Retinal pigment epithelial cell (primary cell): ENCODE measurements around the gene PRXL2A.

ENCODE experiments used
- DNase-seq: peaks from one replicate; pipeline ENCODE4 v3.0.0-alpha.2; 2010; ENCODE audit warnings: low read depth
- H3K4me3 ChIP-seq: 2 replicates; pipeline ENCODE4 v1.5.1; 2011; ENCODE audit warnings: mild to moderate bottlenecking, low read length, control low read depth, moderate library complexity
- TF ChIP-seq, protein P1 (sequence below): conservative IDR thresholded peaks from 2 replicates; pipeline ENCODE4 v1.5.1; 2011; ENCODE audit warnings: low read depth, low read length, control low read depth, inconsistent platforms

Gene PRXL2A

DNA sequence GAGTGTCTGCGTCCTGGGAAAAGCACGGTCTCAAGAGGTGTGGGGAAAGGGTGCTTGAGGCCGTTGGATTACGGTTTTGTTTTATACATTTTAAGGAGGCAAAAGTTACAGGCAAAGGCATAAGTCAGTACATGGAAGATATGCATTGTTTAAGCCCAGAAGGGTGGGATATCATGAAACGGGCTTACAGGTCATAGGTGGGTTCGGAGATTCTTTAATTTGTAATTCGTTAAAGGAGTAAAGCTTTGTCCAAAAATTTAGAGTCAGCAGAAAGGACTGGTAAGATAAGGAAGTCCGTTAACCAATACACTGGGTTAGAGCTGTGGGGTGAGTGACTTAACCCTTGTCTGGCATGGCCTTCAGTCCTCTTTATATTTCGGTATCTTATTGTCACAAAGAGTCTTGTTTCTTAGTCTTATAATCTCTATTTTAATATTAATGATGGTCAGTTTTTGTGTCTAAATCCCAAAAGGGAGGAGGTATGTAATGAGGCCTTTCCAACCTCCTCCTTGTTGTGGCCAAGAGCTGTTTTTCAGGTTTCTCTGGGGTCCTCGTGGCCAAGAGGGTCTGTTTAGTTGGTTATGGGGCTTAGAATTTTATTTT lies 58.5 kb downstream of the PRXL2A start:
- H3K4me3 ChIP-seq = no peak overlapping the region
- TF ChIP-seq, protein P1, sequence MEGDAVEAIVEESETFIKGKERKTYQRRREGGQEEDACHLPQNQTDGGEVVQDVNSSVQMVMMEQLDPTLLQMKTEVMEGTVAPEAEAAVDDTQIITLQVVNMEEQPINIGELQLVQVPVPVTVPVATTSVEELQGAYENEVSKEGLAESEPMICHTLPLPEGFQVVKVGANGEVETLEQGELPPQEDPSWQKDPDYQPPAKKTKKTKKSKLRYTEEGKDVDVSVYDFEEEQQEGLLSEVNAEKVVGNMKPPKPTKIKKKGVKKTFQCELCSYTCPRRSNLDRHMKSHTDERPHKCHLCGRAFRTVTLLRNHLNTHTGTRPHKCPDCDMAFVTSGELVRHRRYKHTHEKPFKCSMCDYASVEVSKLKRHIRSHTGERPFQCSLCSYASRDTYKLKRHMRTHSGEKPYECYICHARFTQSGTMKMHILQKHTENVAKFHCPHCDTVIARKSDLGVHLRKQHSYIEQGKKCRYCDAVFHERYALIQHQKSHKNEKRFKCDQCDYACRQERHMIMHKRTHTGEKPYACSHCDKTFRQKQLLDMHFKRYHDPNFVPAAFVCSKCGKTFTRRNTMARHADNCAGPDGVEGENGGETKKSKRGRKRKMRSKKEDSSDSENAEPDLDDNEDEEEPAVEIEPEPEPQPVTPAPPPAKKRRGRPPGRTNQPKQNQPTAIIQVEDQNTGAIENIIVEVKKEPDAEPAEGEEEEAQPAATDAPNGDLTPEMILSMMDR = no peak
- DNase-seq = no peak

DNA sequence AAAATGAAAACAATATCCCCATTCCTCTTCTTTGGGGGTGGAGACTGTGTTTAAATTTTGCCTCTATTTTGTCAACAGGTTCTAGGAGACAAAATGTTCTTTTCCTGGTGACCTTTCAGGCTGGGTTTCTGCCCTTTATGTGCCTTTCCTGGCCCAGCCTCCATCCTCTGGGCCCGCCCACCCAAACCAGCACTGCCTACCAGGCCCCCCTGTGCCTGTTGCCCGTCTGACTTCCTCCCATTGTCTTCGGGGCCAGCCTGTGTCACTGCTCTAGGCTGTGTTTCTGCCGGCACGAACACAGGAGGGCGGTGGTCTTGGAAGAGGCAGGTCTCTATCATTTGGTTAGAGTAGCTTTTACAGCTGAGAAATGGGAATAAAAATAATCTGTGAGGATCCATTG lies 59.7 kb downstream of the PRXL2A start:
- no peak for DNase-seq
- H3K4me3 ChIP-seq = no peak overlapping the region

DNA sequence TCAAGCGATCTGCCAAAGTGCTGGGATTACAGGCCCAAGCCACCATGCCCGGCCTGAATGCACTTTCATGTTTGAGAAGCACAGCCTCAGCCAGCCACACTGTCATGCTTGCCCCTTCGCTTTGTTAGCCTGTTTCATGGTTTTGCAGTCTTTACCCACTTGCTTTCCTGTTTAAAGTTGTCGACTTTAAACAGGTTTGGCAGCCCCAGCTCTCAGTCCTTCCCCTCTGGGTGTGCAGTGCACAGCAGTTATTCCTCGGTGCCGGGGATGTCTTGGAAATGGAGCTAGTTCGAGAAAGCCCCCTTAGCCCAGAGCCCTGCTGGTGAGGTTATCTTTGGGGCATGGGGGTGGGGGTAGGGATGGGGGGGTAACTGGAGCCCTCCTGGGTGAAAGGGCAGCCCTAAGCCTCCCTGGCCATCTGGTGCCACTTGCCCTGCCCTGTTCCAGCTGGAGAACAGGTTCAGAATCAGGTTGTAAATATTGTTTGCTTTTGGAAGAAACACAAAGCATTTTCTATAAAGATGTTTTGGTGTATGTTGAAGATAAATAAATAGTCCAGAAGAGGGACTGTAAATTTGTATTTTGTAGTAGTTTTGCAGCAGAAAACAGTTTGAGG lies 60.6 kb downstream of the PRXL2A start:
- no peak for DNase-seq
- no peak overlapping the region for H3K4me3 ChIP-seq
- TF ChIP-seq, protein P1 = no peak

More for the DNA sequence above, 59.7 kb downstream of the PRXL2A start:
- TF ChIP-seq, protein P1 = no peak

DNA sequence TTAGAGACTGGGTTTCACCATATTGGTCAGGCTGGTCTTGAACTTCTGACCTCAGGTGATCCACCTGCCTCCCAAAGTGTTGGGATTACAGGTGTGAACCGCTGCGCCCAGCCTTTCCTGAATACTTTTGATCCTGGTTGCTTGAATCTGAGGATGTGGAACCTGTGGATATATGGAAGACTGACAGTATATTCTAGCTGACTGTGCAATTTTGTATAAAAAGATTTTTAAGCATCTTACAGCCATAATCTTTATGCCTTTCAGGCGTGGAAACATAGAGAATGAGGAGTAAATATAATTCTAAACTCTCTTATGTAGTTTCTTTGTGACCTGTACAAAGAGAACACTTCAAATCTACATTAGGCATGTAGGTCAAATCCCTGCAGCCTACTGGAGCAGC lies 61.9 kb downstream of the PRXL2A start:
- DNase-seq = no peak
- TF ChIP-seq, protein P1 = no peak
- no peak overlapping the region for H3K4me3 ChIP-seq

DNA sequence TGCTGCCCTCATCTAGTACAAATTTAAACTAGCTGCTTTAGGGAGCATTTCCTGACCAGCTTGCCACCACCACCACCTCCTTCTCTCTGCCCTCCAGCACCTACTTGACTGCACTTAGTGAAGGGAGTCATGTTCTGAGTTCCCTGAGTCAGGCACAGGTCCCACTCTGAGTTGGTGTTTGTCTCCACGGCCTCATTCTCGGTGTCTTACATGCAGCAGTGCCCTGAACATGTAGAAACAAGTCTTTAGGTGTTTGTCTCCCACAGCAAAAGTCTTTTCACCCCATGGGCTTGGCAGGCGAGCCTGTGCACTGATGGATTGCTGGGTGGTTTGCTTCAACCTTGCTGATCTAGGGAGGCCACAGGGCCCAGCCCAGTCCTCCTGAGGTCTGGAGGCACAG lies 62.6 kb downstream of the PRXL2A start:
- no peak overlapping the region for H3K4me3 ChIP-seq
- TF ChIP-seq, protein P1 = no peak
- DNase-seq = no peak

DNA sequence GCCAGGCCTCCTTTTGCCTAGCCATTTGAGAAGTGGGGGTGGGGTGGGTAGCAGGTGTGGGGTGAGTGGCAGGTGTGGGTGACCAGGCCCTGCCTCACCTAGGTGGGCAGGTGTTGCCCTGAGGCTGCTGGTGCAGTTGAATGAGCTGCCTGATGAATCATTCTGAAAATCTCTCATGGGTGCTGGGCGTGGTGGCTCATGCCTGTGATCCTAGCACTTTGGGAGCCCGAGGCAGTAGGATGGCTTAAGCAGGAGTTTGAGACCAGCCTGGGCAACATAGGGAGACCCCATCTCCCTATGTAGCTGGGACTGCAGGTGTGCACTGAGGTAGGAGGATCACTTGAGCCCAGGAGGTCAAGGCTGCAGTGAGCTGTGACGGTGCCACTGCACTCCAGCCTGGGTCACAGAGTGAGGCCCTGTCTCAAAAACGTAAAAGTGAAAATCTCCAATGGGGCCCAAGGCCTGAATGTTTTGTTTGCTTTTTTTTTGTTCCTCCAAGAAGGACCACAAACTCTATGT lies 63.4 kb downstream of the PRXL2A start:
- TF ChIP-seq, protein P1 = no peak
- no peak for DNase-seq
- no peak overlapping the region for H3K4me3 ChIP-seq
